Activated T-helper 2 cell treated with anti-CD3 and anti-CD28 coated beads, Interferon-gamma antibody, Interleukin-2, Interleukin-4, amounts not matched to agents 10 μg/mL and 5 μg/mL and 100 μg/mL, durations not matched to agents 14 hours and 24 hours and 36 hours (primary cell): ENCODE measurements around the gene FAM117A. TPM values are rescaled to one million over a fixed set of nuclear protein-coding genes. Genes with fewer than 3 reads are reported as not detected.
A peak's percentile ranks its signal among the peaks of the same experiment; 100 is the strongest.

ENCODE experiments used
- DNase-seq: peaks from one replicate; pipeline ENCODE4 v3.0.0; 2021; ENCODE audit warnings: low spot score
- H3K27ac Mint-ChIP-seq: one replicate; pipeline ENCODE4 v1.8.0; 2021; ENCODE audit warnings: mixed read lengths
- H3K27me3 Mint-ChIP-seq: one replicate; pipeline ENCODE4 v1.8.0; 2021; ENCODE audit warnings: low read depth, mixed read lengths
- H3K36me3 Mint-ChIP-seq: one replicate; pipeline ENCODE4 v1.8.0; 2021; ENCODE audit warnings: low read depth, mixed read lengths
- H3K4me1 Mint-ChIP-seq: one replicate; pipeline ENCODE4 v1.8.0; 2021; ENCODE audit warnings: low read depth, mixed read lengths
- H3K4me3 Mint-ChIP-seq: one replicate; pipeline ENCODE4 v1.8.0; 2021; ENCODE audit warnings: low read depth, mild to moderate bottlenecking, moderate library complexity, mixed read lengths
- H3K9me3 Mint-ChIP-seq: one replicate; pipeline ENCODE4 v1.8.0; 2021; ENCODE audit warnings: mixed read lengths
- intact Hi-C: fragments of 100-400 bp; cut with micrococcal nuclease; formaldehyde crosslinking; loops from one replicate; pipeline ENCODE4 v1.15.1; 2023
- total RNA-seq: library from RNA; stranded (reverse); gene quantifications from 2 replicates; pipeline ENCODE4 v1.2.3, GENCODE V29; 2022

FAM117A gene
- total RNA-seq, 1 donor from 2014 or later = 15.8 TPM

GRCh38 chr17:49707608-49708514 is 56.1 kb downstream of the FAM117A start, which contains the start of gene SLC35B1:
Gene SLC35B1 (minus strand): TSS chr17:49707964. CDS start chr17:49707833, 131 bp downstream.
- peak; percentile 98 for DNase-seq
- no peaks in the 10 kb centered on the region for H3K9me3 Mint-ChIP-seq
- H3K27me3 Mint-ChIP-seq = no peaks in the 10 kb centered on the region
- peak within 1 kb of the TSS; percentile 96 for H3K27ac Mint-ChIP-seq
- H3K4me3 Mint-ChIP-seq = peak within 1 kb of the TSS; percentile 88
- H3K36me3 Mint-ChIP-seq = peaks cover 48% of the 10 kb centered on the region
- intact Hi-C loops = loop anchor here (1.0 to 2.0 kb wide), 5 partner anchors 12 to 293 kb away; partner anchors contain the start of genes KAT7 and PHB1
- H3K4me1 Mint-ChIP-seq = peaks cover 29% of the 10 kb centered on the region

- Mint-ChIP-seq H3K27ac (peak overlapping the region; percentile 96), H3K36me3 (peaks cover 51% of the 10 kb centered on the region), H3K4me1 (peaks cover 29% of the 10 kb centered on the region), H3K9me3 (no peaks in the 10 kb centered on the region), H3K27me3 (no peaks in the 10 kb centered on the region), H3K4me3 (peak overlapping the region; percentile 88)
- intact Hi-C loops = loop anchor here (2.0 kb wide), 1 partner anchor 292 kb away; the partner anchor contains the start of gene PHB1
- peak; percentile 27 for DNase-seq
These were observed 56.7 kb downstream of the FAM117A start for GRCh38 chr17:49707246-49707607.

GRCh38 chr17:49705254-49705653 is 58.7 kb downstream of the FAM117A start:
- Mint-ChIP-seq H3K4me3 (peak overlapping the region; percentile 62), H3K27ac (peak overlapping the region; percentile 27), H3K9me3 (no peaks in the 10 kb centered on the region), H3K4me1 (peaks cover 29% of the 10 kb centered on the region), H3K27me3 (no peaks in the 10 kb centered on the region), H3K36me3 (peaks cover 55% of the 10 kb centered on the region)
- intact Hi-C loops = no loop called here
- DNase-seq = no peak

GRCh38 chr17:49703557-49704277 is 60.2 kb downstream of the FAM117A start:
- intact Hi-C loops = no loop called here
- Mint-ChIP-seq H3K36me3 (peaks cover 66% of the 10 kb centered on the region), H3K27ac (no peak overlapping the region)

GRCh38 chr17:49700960-49701359 is 63.0 kb downstream of the FAM117A start:
- intact Hi-C loops = no loop called here
- Mint-ChIP-seq H3K36me3 (peaks cover 56% of the 10 kb centered on the region), H3K4me3 (no peak overlapping the region)

More at GRCh38 chr17:49703557-49704277, 60.2 kb downstream of the FAM117A start:
- Mint-ChIP-seq H3K27me3 (no peaks in the 10 kb centered on the region), H3K4me3 (no peak overlapping the region), H3K9me3 (no peaks in the 10 kb centered on the region), H3K4me1 (peaks cover 24% of the 10 kb centered on the region)
- DNase-seq = no peak

GRCh38 chr17:49699966-49700575 is 63.9 kb downstream of the FAM117A start:
- Mint-ChIP-seq H3K4me3 (no peak overlapping the region), H3K9me3 (no peaks in the 10 kb centered on the region), H3K36me3 (peaks cover 48% of the 10 kb centered on the region), H3K27me3 (no peaks in the 10 kb centered on the region), H3K27ac (no peak overlapping the region), H3K4me1 (peaks cover 19% of the 10 kb centered on the region)
- intact Hi-C loops = loop anchor here (5.0 kb wide), 2 partner anchors 53 to 152 kb away; no protein-coding TSS in a partner anchor
- DNase-seq = no peak

More at GRCh38 chr17:49700960-49701359, 63.0 kb downstream of the FAM117A start:
- Mint-ChIP-seq H3K4me1 (peaks cover 18% of the 10 kb centered on the region), H3K27ac (peak overlapping the region; percentile 21), H3K27me3 (no peaks in the 10 kb centered on the region), H3K9me3 (no peaks in the 10 kb centered on the region)
- no peak for DNase-seq

- H3K9me3 Mint-ChIP-seq = no peaks in the 10 kb centered on the region
- H3K27ac Mint-ChIP-seq = no peak overlapping the region
- peaks cover 30% of the 10 kb centered on the region for H3K36me3 Mint-ChIP-seq
- no peak for DNase-seq
- intact Hi-C loops = loop anchor here (5.0 kb wide), 2 partner anchors 51 to 154 kb away; no protein-coding TSS in a partner anchor
- peaks cover 20% of the 10 kb centered on the region for H3K4me1 Mint-ChIP-seq
- no peak overlapping the region for H3K4me3 Mint-ChIP-seq
- no peaks in the 10 kb centered on the region for H3K27me3 Mint-ChIP-seq
These were observed 65.9 kb downstream of the FAM117A start for GRCh38 chr17:49698005-49698404.

GRCh38 chr17:49696233-49696761 is 67.6 kb downstream of the FAM117A start:
- DNase-seq = peak; percentile 53
- Mint-ChIP-seq H3K36me3 (peaks cover 20% of the 10 kb centered on the region), H3K4me1 (peaks cover 20% of the 10 kb centered on the region), H3K4me3 (peak overlapping the region; percentile 26), H3K9me3 (no peaks in the 10 kb centered on the region), H3K27ac (peak overlapping the region; percentile 88), H3K27me3 (no peaks in the 10 kb centered on the region)
- intact Hi-C loops = loop anchor here (1.0 to 5.0 kb wide), 6 partner anchors 12 to 281 kb away; no protein-coding TSS in a partner anchor

GRCh38 chr17:49695698-49696232 is 68.2 kb downstream of the FAM117A start:
- no peaks in the 10 kb centered on the region for H3K9me3 Mint-ChIP-seq
- peak overlapping the region; percentile 26 for H3K4me3 Mint-ChIP-seq
- peak overlapping the region; percentile 88 for H3K27ac Mint-ChIP-seq
- peaks cover 15% of the 10 kb centered on the region for H3K36me3 Mint-ChIP-seq
- no peak for DNase-seq
- peaks cover 22% of the 10 kb centered on the region for H3K4me1 Mint-ChIP-seq
- H3K27me3 Mint-ChIP-seq = no peaks in the 10 kb centered on the region
- intact Hi-C loops = loop anchor here (1.0 to 5.0 kb wide), 6 partner anchors 13 to 280 kb away; no protein-coding TSS in a partner anchor

GRCh38 chr17:49694847-49695697 is 68.9 kb downstream of the FAM117A start:
- H3K4me3 Mint-ChIP-seq = no peak overlapping the region
- intact Hi-C loops = loop anchor here (5.0 kb wide), 2 partner anchors 48 to 157 kb away; no protein-coding TSS in a partner anchor

GRCh38 chr17:49692751-49693150 is 71.2 kb downstream of the FAM117A start:
- peaks cover 5% of the 10 kb centered on the region for H3K36me3 Mint-ChIP-seq
- no peak overlapping the region for H3K27ac Mint-ChIP-seq
- H3K27me3 Mint-ChIP-seq = no peaks in the 10 kb centered on the region
- no peak overlapping the region for H3K4me3 Mint-ChIP-seq
- H3K4me1 Mint-ChIP-seq = peaks cover 31% of the 10 kb centered on the region
- intact Hi-C loops = no loop called here
- no peak for DNase-seq
- peaks cover 5% of the 10 kb centered on the region for H3K9me3 Mint-ChIP-seq

More at GRCh38 chr17:49694847-49695697, 68.9 kb downstream of the FAM117A start:
- peak; percentile 46 for DNase-seq
- peaks cover 9% of the 10 kb centered on the region for H3K36me3 Mint-ChIP-seq
- no peaks in the 10 kb centered on the region for H3K9me3 Mint-ChIP-seq
- H3K27ac Mint-ChIP-seq = peak overlapping the region; percentile 88
- no peaks in the 10 kb centered on the region for H3K27me3 Mint-ChIP-seq
- H3K4me1 Mint-ChIP-seq = peaks cover 22% of the 10 kb centered on the region
